HepG2 (cell line): ENCODE results near the gene PTPN20. TPM values are rescaled to one million over a fixed set of nuclear protein-coding genes. Genes with fewer than 3 reads are reported as not detected.

Experiments used
- ATF4 ChIP-seq, 2 experiments: fragments of 450-650 bp in 1 of 2; sonication (generic) in 1 of 2; formaldehyde crosslinking; IDR thresholded peaks; 2 replicates each; pipeline versions ENCODE4 v1.5.0 to v1.8.0; 2020 to 2022; ENCODE audit warnings: mild to moderate bottlenecking in 1 of 2, missing genetic modification reagents in 1 of 2
- ATF7 ChIP-seq, 2 experiments: fragments of 450-650 bp in 1 of 2; sonication (generic) in 1 of 2; formaldehyde crosslinking in 1 of 2; IDR thresholded peaks; 2 replicates each; pipeline versions ENCODE4 v1.4.0 to v1.6.1; 2016 to 2020; ENCODE audit warnings: antibody characterized with exemption in 1 of 2, mild to moderate bottlenecking in 1 of 2, missing genetic modification reagents in 1 of 2
- CHCHD3 ChIP-seq: sonication (generic); formaldehyde crosslinking; IDR thresholded peaks from 2 replicates; pipeline ENCODE4 v1.8.0; 2022; ENCODE audit warnings: mild to moderate bottlenecking, missing genetic modification reagents, moderate library complexity
- CREM ChIP-seq, 2 experiments: sonication (generic) in 1 of 2; formaldehyde crosslinking in 1 of 2; IDR thresholded peaks; 2 replicates each; pipeline versions ENCODE4 v1.4.0 to v1.6.1; 2016 to 2020; ENCODE audit warnings: antibody characterized with exemption in 1 of 2, mild to moderate bottlenecking in 1 of 2, missing genetic modification reagents in 1 of 2
- ETS1 ChIP-seq: sonication (generic); formaldehyde crosslinking; IDR thresholded peaks from 2 replicates; pipeline ENCODE4 v1.4.0; 2020; ENCODE audit warnings: missing genetic modification reagents
- FOSL2 ChIP-seq: sonication (generic); formaldehyde crosslinking; IDR thresholded peaks from 2 replicates; pipeline ENCODE4 v1.4.0; 2020; ENCODE audit warnings: missing genetic modification reagents
- MAFK ChIP-seq, 2 experiments: IDR thresholded peaks in 1 of 2; conservative IDR thresholded peaks in 1 of 2; 2 replicates each; pipeline ENCODE4 v1.6.1; 2011; ENCODE audit warnings: improper control_type of control experiment in 2 of 2, low read length in 2 of 2
- NBN ChIP-seq: fragments of 450-650 bp; conservative IDR thresholded peaks from 2 replicates; pipeline ENCODE4 v1.6.1; 2017
- NFE2L2 ChIP-seq: fragments of 150-350 bp; IDR thresholded peaks from 2 replicates; pipeline ENCODE4 v1.6.1; 2014; ENCODE audit warnings: low read length
- ONECUT2 ChIP-seq: sonication (generic); formaldehyde crosslinking; IDR thresholded peaks from 2 replicates; pipeline ENCODE4 v1.4.0; 2020; ENCODE audit warnings: missing genetic modification reagents
- PHF21A ChIP-seq: sonication (generic); formaldehyde crosslinking; IDR thresholded peaks from 2 replicates; pipeline ENCODE4 v1.5.0; 2020; ENCODE audit warnings: mild to moderate bottlenecking, missing genetic modification reagents
- SNAPC2 ChIP-seq: sonication (generic); formaldehyde crosslinking; IDR thresholded peaks from 2 replicates; pipeline ENCODE4 v1.8.1; 2022; ENCODE audit warnings: mild to moderate bottlenecking, missing genetic modification reagents
- SOX13 ChIP-seq, 3 experiments: fragments of 450-650 bp in 1 of 3; sonication (generic) in 1 of 3; formaldehyde crosslinking in 1 of 3; IDR thresholded peaks in 2 of 3; conservative IDR thresholded peaks in 1 of 3; 2 replicates each; pipeline versions ENCODE4 v1.5.0 to v1.6.1; 2016 to 2020; ENCODE audit warnings: antibody characterized with exemption in 1 of 3, mild to moderate bottlenecking in 1 of 3, missing compliant biosample characterization in 1 of 3, missing genetic modification reagents in 1 of 3, moderate library complexity in 1 of 3
- STAG1 ChIP-seq: sonication (generic); formaldehyde crosslinking; IDR thresholded peaks from 2 replicates; pipeline ENCODE4 v1.4.0; 2020; ENCODE audit warnings: missing genetic modification reagents
- TFDP1 ChIP-seq: IDR thresholded peaks from 2 replicates; pipeline ENCODE4 v1.6.1; 2016; ENCODE audit warnings: missing compliant biosample characterization, missing genetic modification reagents, borderline replicate concordance
- ZBTB34 ChIP-seq: sonication (generic); formaldehyde crosslinking; IDR thresholded peaks from 2 replicates; pipeline ENCODE4 v1.8.0; 2022; ENCODE audit warnings: mild to moderate bottlenecking, missing genetic modification reagents
- ZMYM3 ChIP-seq: sonication (generic); formaldehyde crosslinking; IDR thresholded peaks from 2 replicates; pipeline ENCODE4 v1.5.1; 2020; ENCODE audit warnings: mild to moderate bottlenecking, missing genetic modification reagents
- ZNF232 ChIP-seq: sonication (generic); formaldehyde crosslinking; IDR thresholded peaks from 2 replicates; pipeline ENCODE4 v1.4.0; 2020; ENCODE audit warnings: missing genetic modification reagents, borderline replicate concordance
- ZNF670 ChIP-seq: sonication (generic); formaldehyde crosslinking; IDR thresholded peaks from 2 replicates; pipeline ENCODE4 v1.8.0; 2022; ENCODE audit warnings: mild to moderate bottlenecking, missing genetic modification reagents, borderline replicate concordance
- ZNF770 ChIP-seq: sonication (generic); formaldehyde crosslinking; IDR thresholded peaks from 2 replicates; pipeline ENCODE4 v1.5.0; 2020; ENCODE audit warnings: mild to moderate bottlenecking, missing genetic modification reagents
- polyA plus RNA-seq, 8 experiments: library from polyadenylated mRNA; depleted of rRNA in 3 of 8; stranded (reverse) in 7 of 8; unstranded in 1 of 8; fragments of >200 nt; fragmentation: Illumina TruSeq in 4 of 8; extraction: Trizol in 4 of 8; gene quantifications; 2 replicates each; pipeline versions ENCODE4 v1.2.1 to v1.2.3, GENCODE V29; 2011 to 2016; ENCODE audit warnings: low read depth in 4 of 8, missing spikeins in 1 of 8, mixed read lengths in 1 of 8; ENCODE audit not compliant: insufficient read depth in 1 of 8
- total RNA-seq, 5 experiments: library from RNA; depleted of rRNA; stranded (reverse); fragments of >200 nt; fragmentation: Illumina TruSeq; extraction: Trizol; gene quantifications; 2 replicates each; pipeline ENCODE4 v1.2.3, GENCODE V29; 2016; ENCODE audit warnings: low read depth in 1 of 5

Gene PTPN20
- total and polyA plus RNA-seq, 2 of the 13 experiments (the other 11 are each of a cell fraction or from before 2014, with no cell fraction given), result not detected

- TF ChIP-seq ZNF770 (CRISPR knock-in tag) (no peak), SNAPC2 (CRISPR knock-in tag) (no peak), ATF7 (IDR thresholded peaks at IDR 0.05) (no peak), ATF7 (CRISPR knock-in tag; IDR thresholded peaks at IDR 0.05) (no peak), TFDP1 (peak; percentile 13; the same call in 1 of the 2 replicates), ETS1 (CRISPR knock-in tag) (no peak), CHCHD3 (CRISPR knock-in tag) (no peak), MAFK (conservative IDR thresholded peaks at IDR 0.05 in 1 of 2, IDR thresholded peaks at IDR 0.05 in 1 of 2; ENCODE audit: low read length in 2 of 2) (0 out of 4 replicates have a peak, but pooled peaks have one; percentile 4 to 19), ATF4 (CRISPR knock-in tag; IDR thresholded peaks at IDR 0.05) (no peak), ZNF670 (CRISPR knock-in tag) (no peak), NBN (no peak), ZMYM3 (0 out of 2 replicates have a peak, but pooled peaks have one; percentile 19), ZNF232 (no peak), SOX13 (IDR thresholded peaks at IDR 0.05) (no peak), SOX13 (CRISPR knock-in tag; conservative IDR thresholded peaks at IDR 0.05 in 1 of 2, IDR thresholded peaks at IDR 0.05 in 1 of 2) (no peak), CREM (IDR thresholded peaks at IDR 0.05) (no peak), CREM (CRISPR knock-in tag; IDR thresholded peaks at IDR 0.05) (no peak), FOSL2 (CRISPR knock-in tag) (peak; percentile 83), NFE2L2 (peak; percentile 65; the same call in 1 of the 2 replicates), ZBTB34 (no peak), ONECUT2 (CRISPR knock-in tag) (peak; percentile 88), STAG1 (CRISPR knock-in tag) (peak; percentile 87), PHF21A (no peak)
These were observed 113.4 kb downstream of the PTPN20 start (continued) for GRCh38 chr10:47024399-47025252.
